Psoas muscle (tissue), 8 donors: ENCODE measurements around the gene BPNT1. TPM values are rescaled to one million over a fixed set of nuclear protein-coding genes. Genes with fewer than 3 reads are reported as not detected.
"Not testable (repeated sequence)": the region's sequence is repeated elsewhere in the genome, so short reads cannot be mapped to it uniquely, and the experiment has no call there.

Experiments
- ATAC-seq, 4 donors: fragments of 200-7000 bp; cut with Tn5 transposase; one replicate each; pipeline ENCODE4 v1.9.1; 2020; ENCODE audit warnings: moderate library complexity in 3 of 4, mild to moderate bottlenecking in 2 of 4
- DNase-seq, 2 donors: peaks; one replicate each; pipeline ENCODE4 v3.0.0-alpha.2; 2020
- H3K27ac ChIP-seq: fragments of 200-600 bp; one replicate; pipeline ENCODE4 v1.8.0; 2022
- H3K27me3 ChIP-seq, 3 donors: fragments of 200-600 bp in 1 of 3; one replicate each; pipeline versions ENCODE4 v1.6.1 to v1.8.0; 2013 to 2022; ENCODE audit warnings: low read length in 2 of 3, mild to moderate bottlenecking in 2 of 3, moderate library complexity in 1 of 3; ENCODE audit not compliant: insufficient read depth in 3 of 3
- H3K36me3 ChIP-seq, 2 donors: fragments of 200-600 bp in 1 of 2; one replicate each; pipeline versions ENCODE4 v1.6.1 to v1.8.0; 2013 to 2022; ENCODE audit warnings: low read depth in 1 of 2, mild to moderate bottlenecking in 1 of 2, moderate library complexity in 1 of 2; ENCODE audit not compliant: insufficient read depth in 1 of 2
- H3K4me1 ChIP-seq: fragments of 200-600 bp; one replicate; pipeline ENCODE4 v1.8.0; 2022
- H3K4me3 ChIP-seq: fragments of 200-600 bp; one replicate; pipeline ENCODE4 v1.8.0; 2022; ENCODE audit warnings: mild to moderate bottlenecking
- H3K9me3 ChIP-seq: fragments of 200-600 bp; one replicate; pipeline ENCODE4 v1.8.0; 2022
- WGBS, 3 donors: extraction: QIAGEN DNeasy Blood & Tissue Kit; methylation state at CpG; one replicate each; pipeline versions ENCODE4 v1.1.6 to v1.1.7; 2013; 5-methylcytosine and 5-hydroxymethylcytosine counted together
- intact Hi-C, 2 donors: fragments of 100-400 bp; cut with DNase I; formaldehyde crosslinking; loops; one replicate each; pipeline versions ENCODE4 v1.11.0 to v1.14.2; 2022
- polyA plus RNA-seq, 3 donors: library from polyadenylated mRNA; stranded (reverse); fragments of 200-250 nt; gene quantifications; one replicate each; pipeline ENCODE4 v1.2.3, GENCODE V29; 2013
- total RNA-seq, 4 donors: library from RNA; stranded (reverse); fragmentation: NEBNext Ultra II Directional in 2 of 4; extraction: Animal tissue kit (Norgen Biotek cat#: 25700) in 2 of 4; gene quantifications; one replicate each; pipeline versions ENCODE4 v1.2.1 to v1.2.4, GENCODE V29; 2021 to 2023
- TF ChIP-seq, protein P1 (sequence below): fragments of 200-600 bp; IDR thresholded peaks from one replicate; pipeline ENCODE4 v1.8.0; 2022; ENCODE audit warnings: antibody characterized with exemption
- donor health status: healthy with polysubstance abuse.
- donor health status: DM: no; HTN: no; CAD: no; lungs with moderate emphysema.
- donor health status: Bipolar disorder and iron deficiency.
- donor health status: healthy.
- donor health status: DM: yes; HTN: yes; CAD: no.
- donor health status: DM: no; HTN: no; CAD: no.
- donor health status: DM: no; HTN: no; CAD: no.
- donor health status: DM: yes; HTN: yes; CAD: no.

BPNT1 gene
- total and polyA plus RNA-seq, 7 donors: 5.8 to 12.3 (median 8.3) TPM

DNA sequence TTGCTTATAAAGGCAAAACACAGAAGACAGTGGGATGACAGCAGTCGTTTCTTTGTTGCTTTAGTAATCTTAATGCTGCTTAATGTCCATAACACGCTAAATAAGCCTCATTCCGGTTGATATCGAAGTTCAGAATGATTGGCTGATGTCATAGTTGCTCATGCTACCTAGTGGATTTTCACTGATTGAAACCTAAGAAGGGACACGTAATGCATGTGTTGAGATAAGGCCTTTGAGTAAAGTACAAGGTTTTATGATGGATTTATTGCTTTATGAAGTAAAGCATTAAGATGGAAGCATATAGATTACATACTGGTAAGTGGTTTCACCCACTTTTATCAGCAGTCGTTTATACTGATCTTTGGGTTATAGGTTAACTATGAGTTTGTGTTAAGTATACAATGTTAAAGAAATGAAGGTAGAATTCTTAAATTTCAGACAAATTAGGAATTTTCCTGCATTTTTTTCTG lies 29.5 kb upstream of the BPNT1 start:
- no peak for ATAC-seq
- intact Hi-C loops: no loop called here
- Histone ChIP-seq H3K9me3 (no peaks in the 10 kb centered on the region), H3K36me3 (peaks cover 0 to 46% of the 10 kb centered on the region in 2 donors), H3K27me3 (no peaks in the 10 kb centered on the region), H3K4me1 (no peaks in the 10 kb centered on the region), H3K4me3 (no peak overlapping the region), H3K27ac (no peak overlapping the region)
- DNase-seq: no peak
- 70 to 79% (median 71%) methylated on average over 6 of the region's 6 CpGs for WGBS, 3 donors
- TF ChIP-seq, protein P1, sequence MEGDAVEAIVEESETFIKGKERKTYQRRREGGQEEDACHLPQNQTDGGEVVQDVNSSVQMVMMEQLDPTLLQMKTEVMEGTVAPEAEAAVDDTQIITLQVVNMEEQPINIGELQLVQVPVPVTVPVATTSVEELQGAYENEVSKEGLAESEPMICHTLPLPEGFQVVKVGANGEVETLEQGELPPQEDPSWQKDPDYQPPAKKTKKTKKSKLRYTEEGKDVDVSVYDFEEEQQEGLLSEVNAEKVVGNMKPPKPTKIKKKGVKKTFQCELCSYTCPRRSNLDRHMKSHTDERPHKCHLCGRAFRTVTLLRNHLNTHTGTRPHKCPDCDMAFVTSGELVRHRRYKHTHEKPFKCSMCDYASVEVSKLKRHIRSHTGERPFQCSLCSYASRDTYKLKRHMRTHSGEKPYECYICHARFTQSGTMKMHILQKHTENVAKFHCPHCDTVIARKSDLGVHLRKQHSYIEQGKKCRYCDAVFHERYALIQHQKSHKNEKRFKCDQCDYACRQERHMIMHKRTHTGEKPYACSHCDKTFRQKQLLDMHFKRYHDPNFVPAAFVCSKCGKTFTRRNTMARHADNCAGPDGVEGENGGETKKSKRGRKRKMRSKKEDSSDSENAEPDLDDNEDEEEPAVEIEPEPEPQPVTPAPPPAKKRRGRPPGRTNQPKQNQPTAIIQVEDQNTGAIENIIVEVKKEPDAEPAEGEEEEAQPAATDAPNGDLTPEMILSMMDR: no peak

DNA sequence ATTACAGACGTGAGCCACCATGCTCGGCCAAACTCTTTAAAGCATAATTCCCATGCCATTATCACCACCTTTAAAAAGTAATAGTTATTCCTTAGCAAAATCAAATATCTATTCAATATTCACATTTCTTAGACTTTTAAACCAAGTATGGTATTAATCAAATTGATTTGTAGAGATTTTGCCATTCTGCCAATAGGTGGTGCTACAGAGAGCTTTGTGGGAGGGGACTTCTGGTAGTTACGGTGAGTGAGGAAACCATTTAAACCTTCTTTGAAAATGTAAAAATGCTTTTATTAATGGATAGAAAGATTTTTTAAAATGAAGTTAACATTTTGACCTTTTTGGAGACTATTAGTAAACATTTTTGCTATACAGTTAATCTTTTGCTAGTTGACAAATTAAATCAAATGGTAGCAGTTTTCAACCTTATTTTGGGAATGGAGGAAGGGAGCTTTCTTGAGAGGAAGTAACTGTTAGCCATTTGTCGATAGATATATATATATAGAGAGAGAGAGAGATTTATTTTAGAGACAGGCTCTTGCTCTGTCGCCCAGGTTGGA lies 23.6 kb upstream of the BPNT1 start:
- Histone ChIP-seq H3K27me3 (no peaks in the 10 kb centered on the region), H3K36me3 (peaks cover 5 to 88% of the 10 kb centered on the region in 2 donors), H3K4me1 (no peaks in the 10 kb centered on the region), H3K9me3 (no peaks in the 10 kb centered on the region), H3K27ac (no peak overlapping the region), H3K4me3 (no peak overlapping the region)
- 75 to 88% (median 76%) methylated on average over 5 of the region's 5 CpGs for WGBS, 3 donors
- intact Hi-C loops: no loop called here
- DNase-seq: no peak
- ATAC-seq: no peak
- TF ChIP-seq, protein P1: peak; percentile 35

DNA sequence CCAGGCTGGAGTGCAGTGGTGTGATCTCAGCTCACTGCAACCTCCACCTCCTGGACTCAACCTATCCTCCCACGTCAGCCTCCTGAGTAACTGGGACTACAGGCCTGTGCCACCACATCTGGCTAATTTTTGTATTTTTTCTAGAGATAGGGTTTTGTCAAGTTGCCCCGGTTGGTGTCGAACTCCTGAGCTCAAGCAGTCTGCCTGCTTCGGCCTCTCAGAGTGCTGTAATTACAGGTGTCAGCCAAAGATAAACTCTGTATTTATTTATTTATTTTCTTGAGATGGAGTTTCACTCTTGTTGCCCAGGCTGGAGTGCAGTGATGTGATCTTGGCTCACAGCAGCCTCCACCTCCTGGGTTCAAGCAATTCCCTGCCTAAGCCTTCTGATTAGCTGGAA lies 23.0 kb upstream of the BPNT1 start:
- 94 to 97% (median 95%) methylated on average over 4 of the region's 4 CpGs for WGBS, 3 donors
- ATAC-seq, intact Hi-C loops, H3K4me1 ChIP-seq, H3K9me3 ChIP-seq, H3K27ac ChIP-seq, H3K27me3 ChIP-seq, DNase-seq, H3K4me3 ChIP-seq: not testable (repeated sequence)
- H3K36me3 ChIP-seq: peaks cover 5 to 89% of the 10 kb centered on the region in 2 donors

DNA sequence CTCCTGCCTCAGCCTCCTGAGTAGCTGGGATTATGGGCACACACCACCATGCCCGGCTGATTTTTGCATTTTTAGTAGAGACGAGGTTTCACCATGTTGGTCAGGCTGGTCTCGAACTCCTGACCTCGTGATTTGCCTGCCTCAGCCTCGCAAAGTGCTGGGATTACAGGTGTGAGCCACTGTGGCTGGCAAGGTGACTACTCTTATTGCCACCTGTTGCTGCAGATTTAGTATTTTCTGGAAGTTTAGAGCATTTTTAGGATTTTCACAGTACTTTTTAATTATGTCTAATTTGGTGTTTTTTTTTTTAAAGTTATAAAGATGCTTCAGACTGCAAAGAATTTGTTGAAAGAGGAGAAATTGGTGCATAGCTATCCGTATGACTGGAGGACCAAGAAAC lies 20.9 kb upstream of the BPNT1 start:
- H3K4me3 ChIP-seq, H3K9me3 ChIP-seq, ATAC-seq, intact Hi-C loops, H3K27me3 ChIP-seq, DNase-seq, H3K27ac ChIP-seq, H3K4me1 ChIP-seq: not testable (repeated sequence)
- WGBS, 3 donors: 93 to 95% (median 94%) methylated on average over 6 of the region's 6 CpGs
- H3K36me3 ChIP-seq: peaks cover 13 to 96% of the 10 kb centered on the region in 2 donors

DNA sequence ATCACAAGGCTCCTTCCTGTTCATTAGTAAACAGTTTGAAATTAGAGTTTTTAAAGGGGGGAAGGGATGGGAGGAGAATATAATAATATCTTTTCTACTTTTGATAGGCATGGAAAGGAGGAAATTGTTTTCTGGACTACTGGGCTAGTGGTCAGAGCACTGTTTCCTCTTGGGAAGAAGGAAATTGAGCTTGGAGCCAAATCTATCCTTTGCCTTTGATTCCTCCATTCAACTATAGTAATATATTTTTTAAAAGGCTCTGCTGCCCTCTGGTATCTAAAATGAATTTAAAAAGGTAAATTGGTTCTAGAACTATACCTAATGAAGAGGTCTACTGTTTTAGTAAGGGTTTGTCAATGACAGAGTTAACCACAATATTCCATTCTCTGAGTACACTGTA lies 10.2 kb upstream of the BPNT1 start:
- TF ChIP-seq, protein P1: no peak
- no peaks in the 10 kb centered on the region for H3K9me3 ChIP-seq
- no peak overlapping the region for H3K27ac ChIP-seq
- peaks cover 12% of the 10 kb centered on the region for H3K4me1 ChIP-seq
- ATAC-seq: no peak
- intact Hi-C loops: loop anchor here (10.0 kb wide), 2 partner anchors 85 to 105 kb away; no protein-coding TSS in a partner anchor
- H3K27me3 ChIP-seq: no peaks in the 10 kb centered on the region
- no peak overlapping the region for H3K4me3 ChIP-seq
- no peak for DNase-seq
- peaks cover 5 to 93% of the 10 kb centered on the region in 2 donors for H3K36me3 ChIP-seq
